ENCODE data around the gene HDAC4.

DNA sequence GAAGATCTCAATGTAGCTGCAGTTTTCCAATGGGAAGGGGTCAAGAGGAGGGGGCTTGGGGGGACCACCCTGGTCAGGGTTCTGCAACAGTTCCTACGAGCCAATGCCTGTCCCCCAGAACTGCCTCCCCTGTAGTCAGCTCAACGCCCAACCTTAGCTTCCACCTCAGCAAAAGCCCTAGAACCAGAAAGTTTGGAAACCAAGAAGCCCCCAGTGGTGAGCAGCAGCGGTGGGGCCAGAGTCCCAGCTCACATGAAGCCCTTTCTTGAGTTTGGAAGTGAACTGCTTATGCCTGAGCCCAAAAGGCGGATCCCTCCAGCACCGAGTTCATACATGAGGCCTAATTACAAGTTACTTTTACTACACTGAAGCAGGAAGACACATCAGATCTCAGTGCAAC lies 162.4 kb downstream of the HDAC4 start:
- TF ChIP-seq, protein P1, sequence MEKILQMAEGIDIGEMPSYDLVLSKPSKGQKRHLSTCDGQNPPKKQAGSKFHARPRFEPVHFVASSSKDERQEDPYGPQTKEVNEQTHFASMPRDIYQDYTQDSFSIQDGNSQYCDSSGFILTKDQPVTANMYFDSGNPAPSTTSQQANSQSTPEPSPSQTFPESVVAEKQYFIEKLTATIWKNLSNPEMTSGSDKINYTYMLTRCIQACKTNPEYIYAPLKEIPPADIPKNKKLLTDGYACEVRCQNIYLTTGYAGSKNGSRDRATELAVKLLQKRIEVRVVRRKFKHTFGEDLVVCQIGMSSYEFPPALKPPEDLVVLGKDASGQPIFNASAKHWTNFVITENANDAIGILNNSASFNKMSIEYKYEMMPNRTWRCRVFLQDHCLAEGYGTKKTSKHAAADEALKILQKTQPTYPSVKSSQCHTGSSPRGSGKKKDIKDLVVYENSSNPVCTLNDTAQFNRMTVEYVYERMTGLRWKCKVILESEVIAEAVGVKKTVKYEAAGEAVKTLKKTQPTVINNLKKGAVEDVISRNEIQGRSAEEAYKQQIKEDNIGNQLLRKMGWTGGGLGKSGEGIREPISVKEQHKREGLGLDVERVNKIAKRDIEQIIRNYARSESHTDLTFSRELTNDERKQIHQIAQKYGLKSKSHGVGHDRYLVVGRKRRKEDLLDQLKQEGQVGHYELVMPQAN (IDR thresholded peaks at IDR 0.05; ENCODE audit: borderline replicate concordance) = no peak
- TF ChIP-seq, protein P2, sequence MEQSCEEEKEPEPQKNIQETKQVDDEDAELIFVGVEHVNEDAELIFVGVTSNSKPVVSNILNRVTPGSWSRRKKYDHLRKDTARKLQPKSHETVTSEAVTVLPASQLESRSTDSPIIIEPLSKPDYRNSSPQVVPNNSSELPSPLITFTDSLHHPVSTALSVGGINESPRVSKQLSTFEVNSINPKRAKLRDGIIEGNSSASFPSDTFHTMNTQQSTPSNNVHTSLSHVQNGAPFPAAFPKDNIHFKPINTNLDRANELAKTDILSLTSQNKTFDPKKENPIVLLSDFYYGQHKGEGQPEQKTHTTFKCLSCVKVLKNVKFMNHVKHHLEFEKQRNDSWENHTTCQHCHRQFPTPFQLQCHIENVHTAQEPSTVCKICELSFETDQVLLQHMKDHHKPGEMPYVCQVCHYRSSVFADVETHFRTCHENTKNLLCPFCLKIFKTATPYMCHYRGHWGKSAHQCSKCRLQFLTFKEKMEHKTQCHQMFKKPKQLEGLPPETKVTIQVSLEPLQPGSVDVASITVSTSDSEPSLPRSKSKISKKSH (CRISPR knock-in tag; IDR thresholded peaks at IDR 0.05) = no peak
- TF ChIP-seq POLR2A (conservative IDR thresholded peaks at IDR 0.05) = no peak
